ENCODE measurements around the gene DCDC2B.

The DCDC2B gene

DNA sequence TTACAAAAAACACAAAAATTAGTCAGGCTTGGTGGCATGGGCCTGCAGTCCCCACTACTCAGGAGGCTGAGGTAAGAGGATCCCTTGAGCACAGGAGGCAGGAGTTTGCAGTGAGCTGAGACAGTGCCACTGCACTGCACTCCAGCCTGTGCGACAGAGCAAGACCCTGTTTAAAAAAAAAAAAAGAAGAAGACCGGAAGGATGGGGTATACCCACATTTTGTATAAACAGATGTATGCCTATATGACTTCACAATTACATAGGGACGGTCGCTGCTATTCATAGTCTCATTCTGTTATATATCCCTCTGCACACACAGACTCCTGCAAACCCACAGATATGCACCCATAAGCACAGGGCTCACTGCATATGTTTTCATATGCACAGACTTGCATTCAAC, 54.9 kb downstream of the DCDC2B start:
- DNase-seq = no peak
